ENCODE measurements around the gene CD164L2.

- TF ChIP-seq EZH2 (IDR thresholded peaks at IDR 0.05; ENCODE audit: low read depth) (no peak), CTCF (conservative IDR thresholded peaks at IDR 0.05) (no peak)
These were observed 27.6 kb upstream of the CD164L2 start for GRCh38 chr1:27410709-27411108.
